Putamen (tissue), 1 donor: ENCODE results near the gene LSM5.
"Not testable (repeated sequence)": the region's sequence is repeated elsewhere in the genome, so short reads cannot be mapped to it uniquely, and the experiment has no call there.

Experiments
- DNase-seq: peaks from one replicate; pipeline ENCODE4 v3.0.0-alpha.2; 2016; ENCODE audit warnings: low spot score

Gene LSM5

GRCh38 chr7:32502728-32503127, 12.5 kb upstream of the LSM5 start:
- DNase-seq, result no peak

- DNase-seq, result no peak
Observed at GRCh38 chr7:32501522-32501921, 11.3 kb upstream of the LSM5 start.

GRCh38 chr7:32500922-32501341, 10.8 kb upstream of the LSM5 start:
- DNase-seq, result no peak

GRCh38 chr7:32500216-32500615, 10.0 kb upstream of the LSM5 start:
- DNase-seq, result not testable (repeated sequence)

GRCh38 chr7:32499755-32500154, 9.6 kb upstream of the LSM5 start:
- DNase-seq, result not testable (repeated sequence)

- no peak for DNase-seq
Observed at GRCh38 chr7:32496052-32496813, 6.1 kb upstream of the LSM5 start.

- DNase-seq, result peak; percentile 98
Observed at GRCh38 chr7:32495298-32496051, 5.3 kb upstream of the LSM5 start, which contains the start of gene AVL9. Gene AVL9 (plus strand): TSS chr7:32495489. CDS start chr7:32495710, 221 bp downstream.

GRCh38 chr7:32494946-32495297, 4.7 kb upstream of the LSM5 start:
- no peak for DNase-seq

- no peak for DNase-seq
Observed at GRCh38 chr7:32489788-32490126, 423 bp downstream of the LSM5 start.

- DNase-seq, result no peak
Observed at GRCh38 chr7:32481921-32482320, 8.3 kb downstream of the LSM5 start.

GRCh38 chr7:32481176-32481575, 9.0 kb downstream of the LSM5 start:
- no peak for DNase-seq

- peak; percentile 27 for DNase-seq
Observed at GRCh38 chr7:32479574-32480200, 10.5 kb downstream of the LSM5 start.

GRCh38 chr7:32477649-32477980, 12.6 kb downstream of the LSM5 start:
- no peak for DNase-seq

GRCh38 chr7:32476816-32477648, 13.1 kb downstream of the LSM5 start:
- no peak for DNase-seq

- DNase-seq, result no peak
Observed at GRCh38 chr7:32474008-32474407, 16.2 kb downstream of the LSM5 start.

GRCh38 chr7:32472015-32472414, 18.2 kb downstream of the LSM5 start:
- no peak for DNase-seq

GRCh38 chr7:32470871-32471270, 19.3 kb downstream of the LSM5 start:
- DNase-seq, result no peak

- DNase-seq, result not testable (repeated sequence)
Observed at GRCh38 chr7:32470004-32470403, 20.2 kb downstream of the LSM5 start.

GRCh38 chr7:32464641-32465416, 25.4 kb downstream of the LSM5 start:
- not testable (repeated sequence) for DNase-seq

- no peak for DNase-seq
Observed at GRCh38 chr7:32462977-32463376, 27.2 kb downstream of the LSM5 start.

GRCh38 chr7:32462451-32462850, 27.7 kb downstream of the LSM5 start:
- no peak for DNase-seq
